Hepatocyte (in vitro differentiated cells): ENCODE results near the gene FBLN2. TPM values are rescaled to one million over a fixed set of nuclear protein-coding genes. Genes with fewer than 3 reads are reported as not detected.

Experiments
- DNase-seq: peaks from one replicate; pipeline ENCODE4 v3.0.0-alpha.2; 2016; ENCODE audit warnings: low spot score
- H2AFZ ChIP-seq: fragments of 200-600 bp; sonication (generic); 2 replicates; pipeline ENCODE4 v1.6.0; 2016; ENCODE audit warnings: antibody characterized with exemption, mild to moderate bottlenecking
- H3K27ac ChIP-seq: fragments of 200-600 bp; sonication (generic); 2 replicates; pipeline ENCODE4 v1.5.1; 2016; ENCODE audit warnings: mild to moderate bottlenecking
- H3K27me3 ChIP-seq: fragments of 200-600 bp; sonication (generic); 2 replicates; pipeline ENCODE4 v1.6.1; 2016
- H3K36me3 ChIP-seq: fragments of 200-600 bp; sonication (generic); replicated peaks from 2 replicates; pipeline ENCODE4 v1.5.1; 2016; ENCODE audit warnings: low read depth; ENCODE audit not compliant: insufficient read depth
- H3K4me1 ChIP-seq: fragments of 200-600 bp; sonication (generic); 2 replicates; pipeline ENCODE4 v1.5.1; 2016; ENCODE audit warnings: mild to moderate bottlenecking, moderate library complexity; ENCODE audit not compliant: insufficient read depth
- H3K4me2 ChIP-seq: fragments of 200-600 bp; sonication (generic); 2 replicates; pipeline ENCODE4 v1.6.0; 2016
- H3K4me3 ChIP-seq: fragments of 200-600 bp; sonication (generic); 2 replicates; pipeline ENCODE4 v1.5.1; 2016; ENCODE audit warnings: mild to moderate bottlenecking
- H3K79me2 ChIP-seq: fragments of 200-600 bp; sonication (generic); 2 replicates; pipeline ENCODE4 v1.6.0; 2017; ENCODE audit warnings: mild to moderate bottlenecking
- H3K9me2 ChIP-seq: fragments of 200-600 bp; sonication (generic); replicated peaks from 2 replicates; pipeline ENCODE4 v1.6.0; 2017; ENCODE audit warnings: mild to moderate bottlenecking; ENCODE audit not compliant: insufficient read depth
- H3K9me3 ChIP-seq: fragments of 200-600 bp; sonication (generic); 2 replicates; pipeline ENCODE4 v1.5.1; 2016; ENCODE audit warnings: low read depth, mild to moderate bottlenecking
- H4K20me1 ChIP-seq: fragments of 200-600 bp; sonication (generic); 2 replicates; pipeline ENCODE4 v1.6.0; 2016; ENCODE audit warnings: mild to moderate bottlenecking; ENCODE audit not compliant: insufficient read depth, poor library complexity, severe bottlenecking
- EZH2 ChIP-seq: fragments of 200-600 bp; sonication (generic); IDR thresholded peaks from 2 replicates; pipeline ENCODE4 v1.6.1; 2016; ENCODE audit warnings: antibody characterized with exemption, mild to moderate bottlenecking, borderline replicate concordance
- EZH2phosphoT487 ChIP-seq: fragments of 200-600 bp; sonication (generic); IDR thresholded peaks from one replicate; pipeline ENCODE4 v1.6.1; 2018; ENCODE audit warnings: antibody characterized with exemption, mild to moderate bottlenecking, low read depth, moderate library complexity; ENCODE audit not compliant: unreplicated experiment, severe bottlenecking
- WGBS: methylation state at CpG from one replicate; pipeline ENCODE4 v1.1.6; 2016; ENCODE audit warnings: low lambda C conversion rate; ENCODE audit errors: missing lambda C conversion rate; 5-methylcytosine and 5-hydroxymethylcytosine counted together
- polyA plus RNA-seq: library from polyadenylated mRNA; unstranded; fragments of >200 nt; fragmentation: Nextera tagmentation; extraction: Ambion mirVana; gene quantifications from 2 replicates; pipeline ENCODE4 v1.2.1, GENCODE V29; 2016
- total RNA-seq: library from RNA; depleted of rRNA; stranded (reverse); fragments of >200 nt; gene quantifications from 2 replicates; pipeline ENCODE4 v1.2.3, GENCODE V29; 2014
- TF ChIP-seq, protein P1 (sequence below): fragments of 200-600 bp; sonication (generic); IDR thresholded peaks from 2 replicates; pipeline ENCODE4 v1.5.1; 2016; ENCODE audit warnings: antibody characterized with exemption, mild to moderate bottlenecking; ENCODE audit not compliant: poor library complexity

The FBLN2 gene
- total and polyA plus RNA-seq, 2 experiments from 2014 or later = 75.8 to 76.2 TPM

- Histone ChIP-seq H3K27me3 (no peaks in the 10 kb centered on the region), H3K79me2 (no peaks in the 10 kb centered on the region), H3K9me2 (no peaks in the 10 kb centered on the region), H3K9me3 (no peaks in the 10 kb centered on the region), H3K4me3 (no peak overlapping the region), H3K4me1 (no peaks in the 10 kb centered on the region), H3K36me3 (no peaks in the 10 kb centered on the region), H4K20me1 (no peaks in the 10 kb centered on the region), H3K4me2 (no peak overlapping the region), H3K27ac (no peak overlapping the region), H2AFZ (no peak overlapping the region)
- TF ChIP-seq, protein P1, sequence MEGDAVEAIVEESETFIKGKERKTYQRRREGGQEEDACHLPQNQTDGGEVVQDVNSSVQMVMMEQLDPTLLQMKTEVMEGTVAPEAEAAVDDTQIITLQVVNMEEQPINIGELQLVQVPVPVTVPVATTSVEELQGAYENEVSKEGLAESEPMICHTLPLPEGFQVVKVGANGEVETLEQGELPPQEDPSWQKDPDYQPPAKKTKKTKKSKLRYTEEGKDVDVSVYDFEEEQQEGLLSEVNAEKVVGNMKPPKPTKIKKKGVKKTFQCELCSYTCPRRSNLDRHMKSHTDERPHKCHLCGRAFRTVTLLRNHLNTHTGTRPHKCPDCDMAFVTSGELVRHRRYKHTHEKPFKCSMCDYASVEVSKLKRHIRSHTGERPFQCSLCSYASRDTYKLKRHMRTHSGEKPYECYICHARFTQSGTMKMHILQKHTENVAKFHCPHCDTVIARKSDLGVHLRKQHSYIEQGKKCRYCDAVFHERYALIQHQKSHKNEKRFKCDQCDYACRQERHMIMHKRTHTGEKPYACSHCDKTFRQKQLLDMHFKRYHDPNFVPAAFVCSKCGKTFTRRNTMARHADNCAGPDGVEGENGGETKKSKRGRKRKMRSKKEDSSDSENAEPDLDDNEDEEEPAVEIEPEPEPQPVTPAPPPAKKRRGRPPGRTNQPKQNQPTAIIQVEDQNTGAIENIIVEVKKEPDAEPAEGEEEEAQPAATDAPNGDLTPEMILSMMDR = no peak
- TF ChIP-seq EZH2 (no peak), EZH2phosphoT487 (no peak)
- no peak for DNase-seq
- WGBS = 66% methylated on average over 6 of the region's 6 CpGs
These were observed 11.0 kb upstream of the FBLN2 start for GRCh38 chr3:13537909-13538296.

GRCh38 chr3:13538520-13539291 lies 10.2 kb upstream of the FBLN2 start:
- no peak overlapping the region for H3K27ac ChIP-seq
- H3K4me1 ChIP-seq = no peaks in the 10 kb centered on the region
- H3K4me2 ChIP-seq = no peak overlapping the region
- no peak overlapping the region for H2AFZ ChIP-seq
- H3K79me2 ChIP-seq = no peaks in the 10 kb centered on the region
- no peaks in the 10 kb centered on the region for H3K9me3 ChIP-seq
- H3K4me3 ChIP-seq = no peak overlapping the region
- 81% methylated on average over 9 of the region's 9 CpGs for WGBS
- no peak for DNase-seq
- no peaks in the 10 kb centered on the region for H3K27me3 ChIP-seq
- H3K36me3 ChIP-seq = no peaks in the 10 kb centered on the region
- no peaks in the 10 kb centered on the region for H3K9me2 ChIP-seq
- no peaks in the 10 kb centered on the region for H4K20me1 ChIP-seq
- TF ChIP-seq, protein P1 = no peak
- no peak for TF ChIP-seq EZH2phosphoT487
- TF ChIP-seq EZH2 = no peak

DNA sequence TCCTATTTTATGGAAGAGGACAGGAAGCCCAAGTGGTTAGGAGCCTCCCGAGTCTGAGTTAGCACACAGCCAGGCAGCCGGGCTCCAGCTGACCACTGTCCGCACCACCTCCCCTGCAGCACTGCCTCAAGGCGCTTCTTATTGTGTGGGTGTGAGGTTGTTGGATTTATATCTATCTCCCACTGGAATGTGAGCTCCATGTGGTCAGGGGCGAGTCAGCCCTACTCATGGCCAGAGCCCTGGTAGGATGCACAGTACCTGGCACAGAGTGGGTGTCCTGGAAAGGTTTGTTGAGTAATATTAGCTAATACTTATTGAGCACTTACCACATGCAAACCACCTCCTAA lies 9.7 kb upstream of the FBLN2 start:
- Histone ChIP-seq H2AFZ (no peak overlapping the region), H3K4me2 (no peak overlapping the region), H3K9me2 (no peaks in the 10 kb centered on the region), H3K36me3 (no peaks in the 10 kb centered on the region), H3K27me3 (no peaks in the 10 kb centered on the region), H4K20me1 (no peaks in the 10 kb centered on the region), H3K9me3 (no peaks in the 10 kb centered on the region), H3K4me1 (no peaks in the 10 kb centered on the region), H3K79me2 (no peaks in the 10 kb centered on the region), H3K27ac (no peak overlapping the region), H3K4me3 (no peak overlapping the region)
- DNase-seq = no peak
- 78% methylated on average over 5 of the region's 5 CpGs for WGBS
- no peak for TF ChIP-seq EZH2phosphoT487
- TF ChIP-seq, protein P1 = no peak
- no peak for TF ChIP-seq EZH2
